Body of pancreas (tissue), 4 donors: ENCODE results near the gene CLVS2.

Source experiments
- CTCF ChIP-seq, 7 experiments: fragments of 450-650 bp in 4 of 7; fragments of 200-600 bp in 3 of 7; sonication (generic) in 3 of 7; IDR thresholded peaks; one replicate each; pipeline ENCODE4 v1.5.1; 2016 to 2019; ENCODE audit warnings: antibody characterized with exemption in 7 of 7
- POLR2A ChIP-seq, 3 donors: fragments of 450-650 bp; IDR thresholded peaks; one replicate each; pipeline ENCODE4 v1.6.1; 2016; ENCODE audit warnings: antibody characterized with exemption in 3 of 3, mild to moderate bottlenecking in 2 of 3

GRCh38 chr6:123039431-123039830, 43.4 kb downstream of the CLVS2 start:
- no peak for TF ChIP-seq CTCF (IDR thresholded peaks at IDR 0.05)
- no peak for TF ChIP-seq POLR2A (IDR thresholded peaks at IDR 0.05)
